Sigmoid colon (tissue), 4 donors: Measurements from ENCODE around the gene MFSD2A.

ENCODE experiments used
- POLR2A ChIP-seq, 2 donors: fragments of 450-650 bp; IDR thresholded peaks; one replicate each; pipeline ENCODE4 v1.6.1; 2016; ENCODE audit warnings: antibody characterized with exemption in 2 of 2, mild to moderate bottlenecking in 2 of 2, moderate library complexity in 2 of 2
- POLR2AphosphoS5 ChIP-seq, 4 donors: sonication (generic); formaldehyde crosslinking; IDR thresholded peaks; one replicate each; pipeline ENCODE4 v1.6.1; 2017; ENCODE audit warnings: antibody characterized with exemption in 4 of 4
- TF ChIP-seq, protein P1 (sequence below), 4 experiments: fragments of 450-650 bp in 3 of 4; fragments of 200-600 bp in 1 of 4; IDR thresholded peaks; one replicate each; pipeline ENCODE4 v1.5.1; 2016 to 2019; ENCODE audit warnings: antibody characterized with exemption in 4 of 4, mild to moderate bottlenecking in 3 of 4, moderate library complexity in 2 of 4

DNA sequence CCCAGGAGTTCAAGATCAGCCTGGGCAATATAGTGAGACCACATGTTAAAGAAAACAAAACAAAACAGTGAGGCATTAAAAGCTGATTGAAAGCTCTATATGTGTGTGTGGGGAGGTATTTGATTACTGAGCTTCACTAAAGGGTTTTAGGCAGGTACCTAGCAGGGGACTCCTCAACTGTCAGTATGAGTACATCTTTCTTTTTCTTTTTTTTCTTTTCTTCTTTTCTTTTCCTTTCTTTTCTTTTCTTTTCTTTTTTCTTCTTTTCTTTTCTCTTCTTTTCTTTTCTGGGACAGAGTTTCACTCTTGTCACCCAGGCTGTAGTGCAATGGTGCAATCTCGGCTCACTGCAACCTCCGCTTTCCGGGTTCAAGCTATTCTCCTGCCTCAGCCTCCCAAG lies 44.7 kb upstream of the MFSD2A start:
- TF ChIP-seq, protein P1, sequence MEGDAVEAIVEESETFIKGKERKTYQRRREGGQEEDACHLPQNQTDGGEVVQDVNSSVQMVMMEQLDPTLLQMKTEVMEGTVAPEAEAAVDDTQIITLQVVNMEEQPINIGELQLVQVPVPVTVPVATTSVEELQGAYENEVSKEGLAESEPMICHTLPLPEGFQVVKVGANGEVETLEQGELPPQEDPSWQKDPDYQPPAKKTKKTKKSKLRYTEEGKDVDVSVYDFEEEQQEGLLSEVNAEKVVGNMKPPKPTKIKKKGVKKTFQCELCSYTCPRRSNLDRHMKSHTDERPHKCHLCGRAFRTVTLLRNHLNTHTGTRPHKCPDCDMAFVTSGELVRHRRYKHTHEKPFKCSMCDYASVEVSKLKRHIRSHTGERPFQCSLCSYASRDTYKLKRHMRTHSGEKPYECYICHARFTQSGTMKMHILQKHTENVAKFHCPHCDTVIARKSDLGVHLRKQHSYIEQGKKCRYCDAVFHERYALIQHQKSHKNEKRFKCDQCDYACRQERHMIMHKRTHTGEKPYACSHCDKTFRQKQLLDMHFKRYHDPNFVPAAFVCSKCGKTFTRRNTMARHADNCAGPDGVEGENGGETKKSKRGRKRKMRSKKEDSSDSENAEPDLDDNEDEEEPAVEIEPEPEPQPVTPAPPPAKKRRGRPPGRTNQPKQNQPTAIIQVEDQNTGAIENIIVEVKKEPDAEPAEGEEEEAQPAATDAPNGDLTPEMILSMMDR (IDR thresholded peaks at IDR 0.05) = no peak
- no peak for TF ChIP-seq POLR2AphosphoS5 (IDR thresholded peaks at IDR 0.05)
- no peak for TF ChIP-seq POLR2A (IDR thresholded peaks at IDR 0.05)
